Measurements from ENCODE around the gene GALNT15. TPM values are rescaled to one million over a fixed set of nuclear protein-coding genes. Genes with fewer than 3 reads are reported as not detected.

The GALNT15 gene
- total and polyA plus RNA-seq, 2 donors (not counting 1 experiment from before 2014, with no cell fraction given): 10.7 to 37.7 TPM

GRCh38 chr3:16173283-16174025 lies 1.0 kb upstream of the GALNT15 start:
- TF ChIP-seq CTCF (conservative IDR thresholded peaks at IDR 0.05 in 1 of 2, IDR thresholded peaks at IDR 0.05 in 1 of 2; ENCODE audit: low read depth in 1 of 2, low read length in 2 of 2): no peak
- no peak for TF ChIP-seq EZH2 (IDR thresholded peaks at IDR 0.05; ENCODE audit: low read length, missing control alignments)
- Histone ChIP-seq H3K27ac (ENCODE audit: insufficient read depth, low read length) (peak overlapping the region; percentile 79), H3K27me3 (ENCODE audit: control insufficient read depth, insufficient read depth, low read length) (no peaks in the 10 kb centered on the region), H4K20me1 (ENCODE audit: control insufficient read depth, extremely low read depth, insufficient read depth, low read length) (no peaks in the 10 kb centered on the region), H3K4me2 (ENCODE audit: extremely low read depth, insufficient read depth, low read length) (peak overlapping the region; percentile 55), H3K4me1 (ENCODE audit: control insufficient read depth, extremely low read depth, insufficient read depth, low read length) (peaks cover 38% of the 10 kb centered on the region), H3K36me3 (ENCODE audit: control insufficient read depth, insufficient read depth, low read length) (no peaks in the 10 kb centered on the region), H2AFZ (ENCODE audit: low read length) (no peak overlapping the region), H3K4me3 (replicated peaks in 1 of 4; ENCODE audit: control extremely low read depth in 1 of 4, insufficient read depth in 1 of 4, low read depth in 3 of 4, low read length in 4 of 4) (no peak overlapping the region), H3K9ac (ENCODE audit: insufficient read depth, low read length) (no peak overlapping the region), H3K79me2 (ENCODE audit: control insufficient read depth, insufficient read depth, low read length) (no peaks in the 10 kb centered on the region), H3K9me3 (ENCODE audit: control insufficient read depth, insufficient read depth, low read depth, low read length) (no peaks in the 10 kb centered on the region)
- peak; percentile 32 to 37 for DNase-seq (ENCODE audit: low read depth in 2 of 2)

GRCh38 chr3:16174026-16174355 lies 489 bp upstream of the GALNT15 start:
- no peaks in the 10 kb centered on the region for H3K9me3 ChIP-seq (ENCODE audit: control insufficient read depth, insufficient read depth, low read depth, low read length)
- peaks cover 41% of the 10 kb centered on the region for H3K4me1 ChIP-seq (ENCODE audit: control insufficient read depth, extremely low read depth, insufficient read depth, low read length)
- no peaks in the 10 kb centered on the region for H3K27me3 ChIP-seq (ENCODE audit: control insufficient read depth, insufficient read depth, low read length)
- no peak overlapping the region for H2AFZ ChIP-seq (ENCODE audit: low read length)
- H3K36me3 ChIP-seq (ENCODE audit: control insufficient read depth, insufficient read depth, low read length): no peaks in the 10 kb centered on the region
- peak overlapping the region; percentile 79 for H3K27ac ChIP-seq (ENCODE audit: insufficient read depth, low read length)
- H3K9ac ChIP-seq (ENCODE audit: insufficient read depth, low read length): no peak overlapping the region
- no peaks in the 10 kb centered on the region for H3K79me2 ChIP-seq (ENCODE audit: control insufficient read depth, insufficient read depth, low read length)
- H3K4me2 ChIP-seq (ENCODE audit: extremely low read depth, insufficient read depth, low read length): peak overlapping the region; percentile 39
- peak; percentile 71 to 92 for DNase-seq (ENCODE audit: low read depth in 2 of 2)
- TF ChIP-seq CTCF (conservative IDR thresholded peaks at IDR 0.05 in 1 of 2, IDR thresholded peaks at IDR 0.05 in 1 of 2; ENCODE audit: low read depth in 1 of 2, low read length in 2 of 2): no peak
- no peak for TF ChIP-seq EZH2 (IDR thresholded peaks at IDR 0.05; ENCODE audit: low read length, missing control alignments)
- H4K20me1 ChIP-seq (ENCODE audit: control insufficient read depth, extremely low read depth, insufficient read depth, low read length): no peaks in the 10 kb centered on the region
- peak overlapping the region in 1 of 4 experiments; percentile 54 for H3K4me3 ChIP-seq (replicated peaks in 1 of 4; ENCODE audit: control extremely low read depth in 1 of 4, insufficient read depth in 1 of 4, low read depth in 3 of 4, low read length in 4 of 4)

DNA sequence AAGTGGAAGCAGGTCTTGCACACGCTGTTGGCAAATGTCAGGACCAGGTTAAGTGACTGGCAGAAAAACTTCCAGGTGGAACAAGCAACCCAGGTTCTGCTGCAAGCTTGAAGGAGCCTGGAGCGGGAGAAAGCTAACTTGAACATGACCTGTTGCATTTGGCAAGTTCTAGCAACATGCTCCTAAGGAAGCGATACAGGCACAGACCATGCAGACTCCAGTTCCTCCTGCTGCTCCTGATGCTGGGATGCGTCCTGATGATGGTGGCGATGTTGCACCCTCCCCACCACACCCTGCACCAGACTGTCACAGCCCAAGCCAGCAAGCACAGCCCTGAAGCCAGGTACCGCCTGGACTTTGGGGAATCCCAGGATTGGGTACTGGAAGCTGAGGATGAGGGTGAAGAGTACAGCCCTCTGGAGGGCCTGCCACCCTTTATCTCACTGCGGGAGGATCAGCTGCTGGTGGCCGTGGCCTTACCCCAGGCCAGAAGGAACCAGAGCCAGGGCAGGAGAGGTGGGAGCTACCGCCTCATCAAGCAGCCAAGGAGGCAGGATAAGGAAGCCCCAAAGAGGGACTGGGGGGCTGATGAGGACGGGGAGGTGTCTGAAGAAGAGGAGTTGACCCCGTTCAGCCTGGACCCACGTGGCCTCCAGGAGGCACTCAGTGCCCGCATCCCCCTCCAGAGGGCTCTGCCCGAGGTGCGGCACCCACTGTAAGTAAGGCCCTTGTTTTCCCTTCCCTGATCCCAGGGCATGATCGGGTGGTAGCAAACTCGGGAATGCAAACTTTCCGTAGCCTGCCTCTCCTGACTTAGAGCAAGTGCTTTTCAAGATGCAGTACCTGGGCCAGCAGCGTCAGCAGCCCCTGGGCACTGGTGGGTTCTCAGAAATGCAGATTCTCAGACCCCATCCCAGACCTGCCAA lies 759 bp downstream of the GALNT15 start:
- no peak for TF ChIP-seq EZH2 (IDR thresholded peaks at IDR 0.05; ENCODE audit: low read length, missing control alignments)
- no peak for TF ChIP-seq CTCF (conservative IDR thresholded peaks at IDR 0.05 in 1 of 2, IDR thresholded peaks at IDR 0.05 in 1 of 2; ENCODE audit: low read depth in 1 of 2, low read length in 2 of 2)
- no peaks in the 10 kb centered on the region for H3K27me3 ChIP-seq (ENCODE audit: control insufficient read depth, insufficient read depth, low read length)
- no peaks in the 10 kb centered on the region for H3K79me2 ChIP-seq (ENCODE audit: control insufficient read depth, insufficient read depth, low read length)
- H3K4me1 ChIP-seq (ENCODE audit: control insufficient read depth, extremely low read depth, insufficient read depth, low read length): peaks cover 44% of the 10 kb centered on the region
- peak in 1 of 2 donors; percentile 33 for DNase-seq (ENCODE audit: low read depth in 2 of 2)
- H2AFZ ChIP-seq (ENCODE audit: low read length): no peak overlapping the region
- H3K9me3 ChIP-seq (ENCODE audit: control insufficient read depth, insufficient read depth, low read depth, low read length): no peaks in the 10 kb centered on the region
- H3K4me2 ChIP-seq (ENCODE audit: extremely low read depth, insufficient read depth, low read length): peak overlapping the region; percentile 65
- peak overlapping the region; percentile 79 for H3K27ac ChIP-seq (ENCODE audit: insufficient read depth, low read length)
- H3K36me3 ChIP-seq (ENCODE audit: control insufficient read depth, insufficient read depth, low read length): no peaks in the 10 kb centered on the region
- peak overlapping the region in 2 of 4 experiments; percentile 52 to 54 for H3K4me3 ChIP-seq (replicated peaks in 1 of 4; ENCODE audit: control extremely low read depth in 1 of 4, insufficient read depth in 1 of 4, low read depth in 3 of 4, low read length in 4 of 4)
- peak overlapping the region; percentile 20 for H3K9ac ChIP-seq (ENCODE audit: insufficient read depth, low read length)
- H4K20me1 ChIP-seq (ENCODE audit: control insufficient read depth, extremely low read depth, insufficient read depth, low read length): no peaks in the 10 kb centered on the region

Data from fibroblast of lung (primary cell).